Parathyroid adenoma (tissue), 2 donors: Measurements from ENCODE around the gene RAB34.

ENCODE experiments used
- H2AFZ ChIP-seq: fragments of 300-600 bp; sonication (generic); one replicate; pipeline ENCODE4 v1.7.0; 2017; ENCODE audit warnings: antibody characterized with exemption, mild to moderate bottlenecking
- H3K27ac ChIP-seq: fragments of 300-600 bp; sonication (generic); one replicate; pipeline ENCODE4 v1.7.0; 2017
- H3K27me3 ChIP-seq: fragments of 300-600 bp; sonication (generic); one replicate; pipeline ENCODE4 v1.7.0; 2017; ENCODE audit warnings: low read length; ENCODE audit not compliant: control insufficient read depth, insufficient read depth
- H3K36me3 ChIP-seq: fragments of 300-600 bp; sonication (generic); one replicate; pipeline ENCODE4 v1.7.0; 2017; ENCODE audit warnings: low read length; ENCODE audit not compliant: control insufficient read depth, insufficient read depth
- H3K4me1 ChIP-seq: fragments of 300-600 bp; sonication (generic); one replicate; pipeline ENCODE4 v1.7.0; 2017; ENCODE audit warnings: control low read depth
- H3K4me2 ChIP-seq: fragments of 300-600 bp; sonication (generic); one replicate; pipeline ENCODE4 v1.7.0; 2017; ENCODE audit warnings: low read length
- H3K4me3 ChIP-seq: fragments of 300-600 bp; sonication (generic); one replicate; pipeline ENCODE4 v1.7.0; 2017; ENCODE audit warnings: low read depth, low read length
- H3K79me2 ChIP-seq: fragments of 300-600 bp; sonication (generic); one replicate; pipeline ENCODE4 v1.7.0; 2017; ENCODE audit warnings: control low read depth
- H3K9ac ChIP-seq: fragments of 300-600 bp; sonication (generic); one replicate; pipeline ENCODE4 v1.7.0; 2017; ENCODE audit warnings: mild to moderate bottlenecking
- H3K9me3 ChIP-seq: fragments of 300-600 bp; sonication (generic); one replicate; pipeline ENCODE4 v1.7.0; 2017; ENCODE audit warnings: low read length; ENCODE audit not compliant: control insufficient read depth
- CTCF ChIP-seq: fragments of 300-600 bp; sonication (generic); IDR thresholded peaks from one replicate; pipeline ENCODE4 v1.7.0; 2017; ENCODE audit warnings: antibody characterized with exemption, mild to moderate bottlenecking
- donor health status: primary hyperparathyroidism.

Gene RAB34

GRCh38 chr17:28729950-28730330 lies 12.3 kb upstream of the RAB34 start:
- TF ChIP-seq CTCF, result no peak
- Histone ChIP-seq H2AFZ (no peak overlapping the region), H3K27ac (no peak overlapping the region)

GRCh38 chr17:28728364-28729200 lies 10.9 kb upstream of the RAB34 start, which contains the start of gene NEK8:
TSS of gene NEK8 (plus strand) at chr17:28728788. CDS start at chr17:28728814, 26 bp downstream.
- Histone ChIP-seq H3K36me3 (no peaks in the 10 kb centered on the region), H3K27me3 (no peaks in the 10 kb centered on the region), H3K4me1 (peaks cover 18% of the 10 kb centered on the region), H3K9ac (peak within 1 kb of the TSS; percentile 74), H3K27ac (peak within 1 kb of the TSS; percentile 95), H3K4me3 (peak within 1 kb of the TSS; percentile 92), H2AFZ (peak within 1 kb of the TSS; percentile 99), H3K79me2 (no peaks in the 10 kb centered on the region), H3K9me3 (no peaks in the 10 kb centered on the region), H3K4me2 (peak within 1 kb of the TSS; percentile 100)
- no peak for TF ChIP-seq CTCF

More at GRCh38 chr17:28729950-28730330, 12.3 kb upstream of the RAB34 start:
- Histone ChIP-seq H3K9ac (no peak overlapping the region), H3K4me2 (no peak overlapping the region), H3K79me2 (no peaks in the 10 kb centered on the region), H3K27me3 (no peaks in the 10 kb centered on the region), H3K36me3 (no peaks in the 10 kb centered on the region), H3K4me1 (peaks cover 18% of the 10 kb centered on the region), H3K4me3 (no peak overlapping the region), H3K9me3 (no peaks in the 10 kb centered on the region)

- H3K79me2 ChIP-seq, result no peaks in the 10 kb centered on the region
- H3K4me1 ChIP-seq, result peaks cover 21% of the 10 kb centered on the region
- peak overlapping the region; percentile 100 for H3K4me2 ChIP-seq
- no peaks in the 10 kb centered on the region for H3K9me3 ChIP-seq
- H3K27me3 ChIP-seq, result no peaks in the 10 kb centered on the region
- H3K36me3 ChIP-seq, result no peaks in the 10 kb centered on the region
- no peak overlapping the region for H3K9ac ChIP-seq
- H3K4me3 ChIP-seq, result peak overlapping the region; percentile 92
- TF ChIP-seq CTCF, result peak; percentile 100
- peak overlapping the region; percentile 95 for H3K27ac ChIP-seq
- peak overlapping the region; percentile 99 for H2AFZ ChIP-seq
These were observed 9.2 kb upstream of the RAB34 start for GRCh38 chr17:28726627-28727491.

GRCh38 chr17:28726226-28726626 lies 8.6 kb upstream of the RAB34 start, which contains the start of gene TLCD1:
TSS of gene TLCD1 (minus strand) at chr17:28726233. CDS start at chr17:28726097, 136 bp downstream.
- no peaks in the 10 kb centered on the region for H3K36me3 ChIP-seq
- TF ChIP-seq CTCF, result no peak
- H3K4me2 ChIP-seq, result peak within 1 kb of the TSS; percentile 100
- peak within 1 kb of the TSS; percentile 92 for H3K4me3 ChIP-seq
- no peaks in the 10 kb centered on the region for H3K9me3 ChIP-seq
- H3K4me1 ChIP-seq, result peaks cover 24% of the 10 kb centered on the region
- H3K79me2 ChIP-seq, result peaks cover 2% of the 10 kb centered on the region
- H3K27ac ChIP-seq, result peak within 1 kb of the TSS; percentile 95
- peak within 1 kb of the TSS; percentile 99 for H2AFZ ChIP-seq
- no peaks in the 10 kb centered on the region for H3K27me3 ChIP-seq
- H3K9ac ChIP-seq, result no peak within 1 kb of the TSS
